Smooth muscle cell (in vitro differentiated cells): ENCODE data around the gene CCNJ. TPM values are rescaled to one million over a fixed set of nuclear protein-coding genes. Genes with fewer than 3 reads are reported as not detected.
"Not testable (repeated sequence)": the region's sequence is repeated elsewhere in the genome, so short reads cannot be mapped to it uniquely, and the experiment has no call there.

Experiments used
- DNase-seq: peaks from one replicate; lab custom pipeline; 2025; ENCODE audit not compliant: unreplicated experiment; lab: John Stamatoyannopoulos, UW
- H2AFZ ChIP-seq: fragments of 200-600 bp; sonication (generic); 2 replicates; pipeline ENCODE4 v1.6.0; 2016; ENCODE audit warnings: antibody characterized with exemption, low read depth, mild to moderate bottlenecking
- H3F3A ChIP-seq: fragments of 200-600 bp; sonication (generic); 2 replicates; pipeline ENCODE4 v1.6.0; 2017; ENCODE audit warnings: antibody characterized with exemption, low read depth
- H3K27ac ChIP-seq: fragments of 200-600 bp; sonication (generic); 2 replicates; pipeline ENCODE4 v1.5.1; 2016; ENCODE audit warnings: low read depth, mild to moderate bottlenecking
- H3K27me3 ChIP-seq: fragments of 200-600 bp; sonication (generic); 2 replicates; pipeline ENCODE4 v1.6.1; 2016; ENCODE audit warnings: low read depth, mild to moderate bottlenecking
- H3K36me3 ChIP-seq: fragments of 200-600 bp; sonication (generic); 2 replicates; pipeline ENCODE4 v1.5.1; 2016; ENCODE audit warnings: low read depth
- H3K4me1 ChIP-seq: fragments of 200-600 bp; sonication (generic); 2 replicates; pipeline ENCODE4 v1.5.1; 2016; ENCODE audit warnings: low read depth
- H3K4me2 ChIP-seq: fragments of 200-600 bp; sonication (generic); 2 replicates; pipeline ENCODE4 v1.6.0; 2016; ENCODE audit warnings: mild to moderate bottlenecking
- H3K4me3 ChIP-seq: fragments of 200-600 bp; sonication (generic); 2 replicates; pipeline ENCODE4 v1.5.1; 2016; ENCODE audit warnings: mild to moderate bottlenecking
- H3K79me2 ChIP-seq: fragments of 200-600 bp; sonication (generic); 2 replicates; pipeline ENCODE4 v1.6.0; 2016; ENCODE audit warnings: low read depth, mild to moderate bottlenecking
- H3K9ac ChIP-seq: fragments of 200-600 bp; sonication (generic); 2 replicates; pipeline ENCODE4 v1.6.0; 2016; ENCODE audit warnings: low read depth
- H3K9me3 ChIP-seq: fragments of 200-600 bp; sonication (generic); replicated peaks from 2 replicates; pipeline ENCODE4 v1.5.1; 2016; ENCODE audit warnings: low read depth
- H4K20me1 ChIP-seq: fragments of 200-600 bp; sonication (generic); 2 replicates; pipeline ENCODE4 v1.6.0; 2016; ENCODE audit warnings: low read depth
- CTCF ChIP-seq: fragments of 200-600 bp; sonication (generic); IDR thresholded peaks from 2 replicates; pipeline ENCODE4 v1.5.1; 2017; ENCODE audit warnings: borderline replicate concordance, mild to moderate bottlenecking, antibody characterized with exemption; ENCODE audit not compliant: insufficient read depth, poor library complexity, severe bottlenecking
- WGBS: methylation state at CpG from one replicate; pipeline ENCODE4 v1.1.7; 2016; ENCODE audit warnings: low lambda C conversion rate; 5-methylcytosine and 5-hydroxymethylcytosine counted together
- polyA plus RNA-seq: library from polyadenylated mRNA; unstranded; fragments of >200 nt; fragmentation: Nextera tagmentation; extraction: Ambion mirVana; gene quantifications from 2 replicates; pipeline ENCODE4 v1.2.1, GENCODE V29; 2016
- total RNA-seq: library from RNA; depleted of rRNA; stranded (reverse); fragments of >200 nt; gene quantifications from 2 replicates; pipeline ENCODE4 v1.2.3, GENCODE V29; 2014

CCNJ gene
- total and polyA plus RNA-seq, 2 experiments from 2014 or later = 5.2 to 8.8 TPM

- Histone ChIP-seq H3K79me2 (peaks cover 66% of the 10 kb centered on the region), H3K36me3 (no peaks in the 10 kb centered on the region), H3K27ac (no peak overlapping the region), H3K4me3 (no peak overlapping the region), H3K4me2 (no peak overlapping the region), H3F3A (no peaks in the 10 kb centered on the region), H4K20me1 (peaks cover 62% of the 10 kb centered on the region), H2AFZ (no peak overlapping the region), H3K4me1 (peaks cover 12% of the 10 kb centered on the region), H3K27me3 (no peaks in the 10 kb centered on the region), H3K9ac (no peak overlapping the region), H3K9me3 (no peaks in the 10 kb centered on the region)
- 88% methylated on average over 1 of the region's 1 CpG for WGBS
- TF ChIP-seq CTCF = no peak
- no peak for DNase-seq
Measured at GRCh38 chr10:96046546-96046945, 3.2 kb downstream of the CCNJ start.

- Histone ChIP-seq H3K79me2 (peaks cover 72% of the 10 kb centered on the region), H4K20me1 (peaks cover 68% of the 10 kb centered on the region), H2AFZ (no peak overlapping the region), H3K27ac (no peak overlapping the region), H3K9me3 (no peaks in the 10 kb centered on the region), H3K4me3 (no peak overlapping the region), H3F3A (no peaks in the 10 kb centered on the region), H3K27me3 (no peaks in the 10 kb centered on the region), H3K9ac (no peak overlapping the region), H3K4me2 (no peak overlapping the region), H3K4me1 (peaks cover 12% of the 10 kb centered on the region), H3K36me3 (no peaks in the 10 kb centered on the region)
- WGBS = 98% methylated on average over 4 of the region's 4 CpGs
- DNase-seq = no peak
- no peak for TF ChIP-seq CTCF
Measured at GRCh38 chr10:96047004-96047649, 3.7 kb downstream of the CCNJ start.

- H3K36me3 ChIP-seq = not testable (repeated sequence)
Measured at GRCh38 chr10:96047925-96048324, 4.5 kb downstream of the CCNJ start.

GRCh38 chr10:96049340-96049739, 6.0 kb downstream of the CCNJ start:
- no peak for DNase-seq
- peaks cover 80% of the 10 kb centered on the region for H3K79me2 ChIP-seq
- TF ChIP-seq CTCF = no peak
- H3F3A ChIP-seq = no peaks in the 10 kb centered on the region
- peaks cover 90% of the 10 kb centered on the region for H4K20me1 ChIP-seq
- no peak overlapping the region for H3K27ac ChIP-seq
- H3K9me3 ChIP-seq = no peaks in the 10 kb centered on the region
- no peak overlapping the region for H3K9ac ChIP-seq
- H3K4me3 ChIP-seq = no peak overlapping the region
- H3K4me1 ChIP-seq = peaks cover 9% of the 10 kb centered on the region
- H3K4me2 ChIP-seq = no peak overlapping the region
- 90% methylated on average over 2 of the region's 2 CpGs for WGBS
- H3K27me3 ChIP-seq = no peaks in the 10 kb centered on the region
- no peaks in the 10 kb centered on the region for H3K36me3 ChIP-seq
- H2AFZ ChIP-seq = no peak overlapping the region

More at GRCh38 chr10:96047925-96048324, 4.5 kb downstream of the CCNJ start:
- H3F3A ChIP-seq, H3K4me2 ChIP-seq, H3K9ac ChIP-seq, H3K4me3 ChIP-seq, H3K27me3 ChIP-seq, H3K9me3 ChIP-seq, H3K27ac ChIP-seq, DNase-seq, H2AFZ ChIP-seq: not testable (repeated sequence)
- Histone ChIP-seq H4K20me1 (peaks cover 76% of the 10 kb centered on the region), H3K79me2 (peaks cover 79% of the 10 kb centered on the region), H3K4me1 (peaks cover 10% of the 10 kb centered on the region)
- 82% methylated on average over 3 of the region's 3 CpGs for WGBS
